HG02885 (cell line): Measurements from ENCODE around the gene ASPSCR1.

Experiments used
- ATAC-seq: cut with Tn5 transposase; IDR thresholded peaks from one replicate; pipeline ENCODE4 v1.9.1; 2021; ENCODE audit warnings: mild to moderate bottlenecking; ENCODE audit not compliant: unreplicated experiment, poor library complexity

ASPSCR1 gene

GRCh38 chr17:81958633-81959342 is 18.6 kb upstream of the ASPSCR1 start:
- ATAC-seq, result no peak

- peak; percentile 52 for ATAC-seq
These were observed 17.9 kb upstream of the ASPSCR1 start for GRCh38 chr17:81959362-81960129.

- no peak for ATAC-seq
These were observed 17.1 kb upstream of the ASPSCR1 start for GRCh38 chr17:81960130-81960958.

GRCh38 chr17:81961087-81961511 is 16.3 kb upstream of the ASPSCR1 start, which contains the start of gene NOTUM:
Gene NOTUM, minus strand, starts transcription at chr17:81961187. Its CDS starts 278 bp downstream, at chr17:81960909.
- no peak for ATAC-seq

- no peak for ATAC-seq
These were observed 15.6 kb upstream of the ASPSCR1 start for GRCh38 chr17:81961521-81962498.

- ATAC-seq, result no peak
These were observed 14.7 kb upstream of the ASPSCR1 start for GRCh38 chr17:81962499-81963441.

GRCh38 chr17:81964081-81964849 is 13.2 kb upstream of the ASPSCR1 start:
- ATAC-seq, result no peak

- ATAC-seq, result no peak
These were observed 10.8 kb upstream of the ASPSCR1 start for GRCh38 chr17:81966343-81967243.

- no peak for ATAC-seq
These were observed 10.2 kb upstream of the ASPSCR1 start for GRCh38 chr17:81967244-81967532.

- no peak for ATAC-seq
These were observed 9.7 kb upstream of the ASPSCR1 start for GRCh38 chr17:81967533-81968395.

- no peak for ATAC-seq
These were observed 9.1 kb upstream of the ASPSCR1 start for GRCh38 chr17:81968396-81968745.

- no peak for ATAC-seq
These were observed 8.3 kb upstream of the ASPSCR1 start for GRCh38 chr17:81968850-81969812.

GRCh38 chr17:81973432-81973831 is 4.0 kb upstream of the ASPSCR1 start:
- ATAC-seq, result no peak

GRCh38 chr17:81976332-81977210 is 858 bp upstream of the ASPSCR1 start:
- no peak for ATAC-seq
